Measurements from ENCODE around the gene AGAP2.
"Not testable (repeated sequence)": the region's sequence is repeated elsewhere in the genome, so short reads cannot be mapped to it uniquely, and the experiment has no call there.

DNA sequence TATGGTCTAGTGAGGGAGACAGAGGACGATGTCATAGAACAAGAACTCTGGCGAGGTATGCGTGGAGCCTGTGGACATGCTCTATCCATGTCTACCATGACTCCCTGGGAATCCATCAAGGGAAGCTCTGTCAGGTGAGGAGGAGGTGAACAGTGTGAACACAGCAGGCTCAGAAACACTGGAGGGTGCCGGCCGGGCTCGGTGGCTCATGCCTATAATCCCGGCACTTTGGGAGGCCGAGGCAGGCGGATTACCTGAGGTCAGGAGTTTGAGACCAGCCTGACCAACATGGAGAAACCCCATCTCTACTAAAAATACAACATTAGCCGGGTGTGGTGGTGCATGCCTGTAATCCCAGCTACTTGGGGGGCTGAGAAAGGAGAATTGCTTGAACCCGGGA is 36.1 kb upstream of the AGAP2 start:
- not testable (repeated sequence) for TF ChIP-seq CTCF (IDR thresholded peaks at IDR 0.05; ENCODE audit: insufficient read depth, low read depth, low read length); EZH2 (IDR thresholded peaks at IDR 0.05; ENCODE audit: insufficient read depth, low read length)
